Nephron (organoid): ENCODE data around the gene DROSHA.
"Not testable (repeated sequence)": the region's sequence is repeated elsewhere in the genome, so short reads cannot be mapped to it uniquely, and the experiment has no call there.

ENCODE experiments used
- H3K27ac Mint-ChIP-seq, 3 experiments: 2 replicates each; pipeline ENCODE4 v1.8.0; 2020; ENCODE audit warnings: mixed read lengths in 3 of 3, mild to moderate bottlenecking in 2 of 3, moderate library complexity in 1 of 3
- H3K27me3 Mint-ChIP-seq: 2 replicates; pipeline ENCODE4 v1.8.0; 2021; ENCODE audit warnings: low read depth, mild to moderate bottlenecking, moderate library complexity, mixed read lengths
- H3K36me3 Mint-ChIP-seq: 2 replicates; pipeline ENCODE4 v1.8.0; 2020; ENCODE audit warnings: low read depth, mixed read lengths
- H3K4me1 Mint-ChIP-seq: 2 replicates; pipeline ENCODE4 v1.8.0; 2020; ENCODE audit warnings: mixed read lengths
- H3K4me3 Mint-ChIP-seq, 3 experiments: 2 replicates each; pipeline ENCODE4 v1.8.0; 2020; ENCODE audit warnings: mild to moderate bottlenecking in 3 of 3, mixed read lengths in 3 of 3, moderate library complexity in 2 of 3
- H3K9me3 Mint-ChIP-seq: 2 replicates; pipeline ENCODE4 v1.8.0; 2020; ENCODE audit warnings: mixed read lengths
- TF ChIP-seq, protein P1 (sequence below), 3 experiments: fragments of 200-600 bp; sonication (generic); IDR thresholded peaks; one replicate each; pipeline ENCODE4 v1.5.0; 2021; ENCODE audit warnings: antibody characterized with exemption in 3 of 3; ENCODE audit not compliant: unreplicated experiment in 3 of 3

DROSHA gene

DNA sequence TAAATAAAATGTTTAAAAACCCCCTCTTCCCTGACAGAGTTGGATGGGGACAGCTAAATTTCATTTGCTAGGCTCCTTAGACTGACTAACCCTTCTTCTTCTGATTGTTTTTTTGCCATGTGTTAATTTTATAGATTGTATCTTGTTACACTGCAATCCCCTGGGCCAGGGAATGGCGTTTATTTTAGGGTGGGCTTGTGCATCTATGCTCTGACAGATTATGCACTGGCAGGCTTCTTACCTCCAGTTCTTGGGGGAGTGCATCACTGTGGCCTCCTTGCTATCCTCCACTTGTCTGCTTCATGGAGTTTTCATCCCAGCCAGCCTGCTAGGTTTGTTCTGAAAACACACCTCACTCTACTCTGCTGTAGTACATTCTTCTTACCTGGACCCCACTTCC, 159.8 kb downstream of the DROSHA start:
- H3K9me3 Mint-ChIP-seq = no peaks in the 10 kb centered on the region
- no peak overlapping the region for H3K27ac Mint-ChIP-seq
- TF ChIP-seq, protein P1, sequence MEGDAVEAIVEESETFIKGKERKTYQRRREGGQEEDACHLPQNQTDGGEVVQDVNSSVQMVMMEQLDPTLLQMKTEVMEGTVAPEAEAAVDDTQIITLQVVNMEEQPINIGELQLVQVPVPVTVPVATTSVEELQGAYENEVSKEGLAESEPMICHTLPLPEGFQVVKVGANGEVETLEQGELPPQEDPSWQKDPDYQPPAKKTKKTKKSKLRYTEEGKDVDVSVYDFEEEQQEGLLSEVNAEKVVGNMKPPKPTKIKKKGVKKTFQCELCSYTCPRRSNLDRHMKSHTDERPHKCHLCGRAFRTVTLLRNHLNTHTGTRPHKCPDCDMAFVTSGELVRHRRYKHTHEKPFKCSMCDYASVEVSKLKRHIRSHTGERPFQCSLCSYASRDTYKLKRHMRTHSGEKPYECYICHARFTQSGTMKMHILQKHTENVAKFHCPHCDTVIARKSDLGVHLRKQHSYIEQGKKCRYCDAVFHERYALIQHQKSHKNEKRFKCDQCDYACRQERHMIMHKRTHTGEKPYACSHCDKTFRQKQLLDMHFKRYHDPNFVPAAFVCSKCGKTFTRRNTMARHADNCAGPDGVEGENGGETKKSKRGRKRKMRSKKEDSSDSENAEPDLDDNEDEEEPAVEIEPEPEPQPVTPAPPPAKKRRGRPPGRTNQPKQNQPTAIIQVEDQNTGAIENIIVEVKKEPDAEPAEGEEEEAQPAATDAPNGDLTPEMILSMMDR (IDR thresholded peaks at IDR 0.05; ENCODE audit: unreplicated experiment in 3 of 3) = no peak
- no peaks in the 10 kb centered on the region for H3K27me3 Mint-ChIP-seq
- H3K36me3 Mint-ChIP-seq = no peaks in the 10 kb centered on the region
- no peaks in the 10 kb centered on the region for H3K4me1 Mint-ChIP-seq
- no peak overlapping the region for H3K4me3 Mint-ChIP-seq

DNA sequence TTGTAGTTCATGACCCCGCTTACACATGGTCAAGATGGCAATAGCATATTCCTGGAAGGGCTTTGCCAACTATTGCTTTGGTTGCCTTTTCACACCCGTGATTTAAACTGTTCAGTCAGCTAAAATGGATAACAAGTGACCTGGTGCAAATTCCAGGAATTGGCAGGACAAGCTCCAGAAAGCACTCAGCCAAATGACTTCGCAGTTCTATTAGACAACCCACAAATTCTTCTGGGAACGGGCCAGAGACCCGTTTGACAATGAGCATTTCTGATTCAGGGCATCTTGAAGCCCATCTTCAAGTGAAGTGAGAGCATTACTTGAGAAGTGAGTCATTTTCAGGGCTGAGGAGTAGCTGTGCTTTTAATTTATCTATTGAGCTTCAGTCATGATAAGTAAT, 165.0 kb downstream of the DROSHA start:
- Mint-ChIP-seq H3K9me3 (peaks cover 3% of the 10 kb centered on the region), H3K27ac (no peak overlapping the region), H3K27me3 (no peaks in the 10 kb centered on the region), H3K4me1 (no peaks in the 10 kb centered on the region), H3K4me3 (no peak overlapping the region), H3K36me3 (no peaks in the 10 kb centered on the region)
- TF ChIP-seq, protein P1 (IDR thresholded peaks at IDR 0.05; ENCODE audit: unreplicated experiment in 3 of 3) = no peak

DNA sequence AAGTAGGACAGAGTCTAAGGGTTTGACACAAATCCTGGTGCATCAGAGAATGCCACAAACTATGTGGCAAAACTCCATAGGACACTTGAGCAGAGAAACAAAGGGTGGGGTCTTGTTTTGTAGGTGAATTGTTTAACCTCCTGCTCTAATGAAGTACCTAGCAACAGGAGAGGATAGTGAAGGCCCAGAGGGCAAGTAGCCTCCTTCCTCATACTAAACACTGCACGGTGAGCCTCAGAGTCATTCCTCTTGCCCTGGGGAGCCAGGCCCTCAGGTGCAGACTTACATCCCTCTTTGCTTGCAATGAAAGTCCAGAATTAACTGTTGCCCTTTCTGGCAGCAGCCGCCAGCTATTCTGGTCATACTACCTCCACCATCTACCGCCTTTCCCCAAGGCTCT, 166.1 kb downstream of the DROSHA start:
- Mint-ChIP-seq H3K4me3 (no peak overlapping the region), H3K9me3 (peaks cover 3% of the 10 kb centered on the region), H3K27ac (no peak overlapping the region), H3K36me3 (no peaks in the 10 kb centered on the region), H3K27me3 (no peaks in the 10 kb centered on the region), H3K4me1 (no peaks in the 10 kb centered on the region)
- TF ChIP-seq, protein P1 (IDR thresholded peaks at IDR 0.05; ENCODE audit: unreplicated experiment in 3 of 3) = no peak

DNA sequence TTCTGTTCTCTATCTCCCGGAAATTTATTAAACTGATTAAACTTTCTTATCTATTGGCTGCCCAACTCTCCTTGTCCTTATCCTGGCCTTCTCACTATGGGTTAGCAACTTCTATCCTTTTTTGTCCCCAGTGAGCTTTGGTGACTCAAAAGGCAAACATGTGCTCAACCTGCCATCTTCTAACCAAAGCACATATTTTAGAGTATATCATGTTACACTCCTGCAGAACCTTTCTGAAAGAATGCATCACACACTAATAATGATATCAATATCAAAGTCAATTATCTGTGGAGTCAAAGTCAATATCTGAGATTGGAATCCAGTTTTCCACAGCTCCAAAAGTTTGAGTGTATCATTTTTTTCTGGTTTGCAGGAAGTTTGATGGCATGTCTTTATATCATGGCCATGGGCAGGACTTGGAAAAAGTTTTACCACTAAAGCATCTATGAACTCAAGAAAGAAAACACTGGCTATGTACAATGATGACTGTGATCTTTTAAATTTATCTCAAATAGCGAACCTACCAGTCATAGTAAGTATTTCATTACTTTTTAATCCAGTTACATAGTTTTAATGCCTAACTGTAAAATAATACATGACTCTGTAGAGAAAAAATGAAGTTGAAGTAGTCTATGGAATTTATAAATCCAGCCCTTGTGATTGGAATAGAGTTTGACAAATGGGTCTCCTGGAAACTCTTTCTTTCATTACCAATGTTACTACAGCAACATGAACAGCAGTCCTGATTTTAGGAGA, 166.8 kb downstream of the DROSHA start:
- H3K9me3 Mint-ChIP-seq = peaks cover 3% of the 10 kb centered on the region
- no peak overlapping the region for H3K4me3 Mint-ChIP-seq
- TF ChIP-seq, protein P1 (IDR thresholded peaks at IDR 0.05; ENCODE audit: unreplicated experiment in 3 of 3) = no peak
- H3K27ac Mint-ChIP-seq = no peak overlapping the region
- H3K4me1 Mint-ChIP-seq = no peaks in the 10 kb centered on the region
- no peaks in the 10 kb centered on the region for H3K36me3 Mint-ChIP-seq
- H3K27me3 Mint-ChIP-seq = no peaks in the 10 kb centered on the region

DNA sequence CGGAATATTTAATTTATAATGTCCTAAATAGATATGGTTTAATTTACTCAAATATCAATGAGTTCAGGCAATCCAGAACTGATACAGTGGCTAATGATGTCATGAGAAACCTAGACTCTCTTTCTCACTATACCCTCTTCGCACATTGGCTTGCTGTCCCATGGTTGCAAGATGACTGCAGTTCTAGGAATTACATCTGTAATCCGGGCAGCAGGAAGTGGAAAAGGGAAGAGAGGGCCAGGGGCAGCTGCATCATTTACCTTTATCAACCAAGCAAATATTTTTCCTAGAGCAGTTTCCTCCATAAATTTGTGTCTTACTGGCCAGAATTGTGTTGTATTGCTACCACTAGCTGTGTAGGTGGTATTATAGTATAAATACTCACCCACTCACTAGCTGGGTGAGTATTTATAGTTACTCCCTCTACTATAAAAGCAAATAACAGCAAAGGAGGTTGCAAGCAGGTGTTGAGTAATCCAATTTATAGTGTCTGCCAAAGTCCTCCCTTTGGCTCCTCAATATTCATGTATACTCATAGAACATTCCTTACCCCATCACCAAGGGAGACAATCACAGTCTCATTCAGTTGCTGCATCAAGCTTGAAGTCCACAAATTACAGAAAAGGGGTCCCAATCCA, 168.8 kb downstream of the DROSHA start:
- no peaks in the 10 kb centered on the region for H3K36me3 Mint-ChIP-seq
- H3K27me3 Mint-ChIP-seq = no peaks in the 10 kb centered on the region
- no peaks in the 10 kb centered on the region for H3K4me1 Mint-ChIP-seq
- H3K9me3 Mint-ChIP-seq = peaks cover 3% of the 10 kb centered on the region
- TF ChIP-seq, protein P1 (IDR thresholded peaks at IDR 0.05; ENCODE audit: unreplicated experiment in 3 of 3) = no peak
- H3K27ac Mint-ChIP-seq = no peak overlapping the region
- H3K4me3 Mint-ChIP-seq = no peak overlapping the region

DNA sequence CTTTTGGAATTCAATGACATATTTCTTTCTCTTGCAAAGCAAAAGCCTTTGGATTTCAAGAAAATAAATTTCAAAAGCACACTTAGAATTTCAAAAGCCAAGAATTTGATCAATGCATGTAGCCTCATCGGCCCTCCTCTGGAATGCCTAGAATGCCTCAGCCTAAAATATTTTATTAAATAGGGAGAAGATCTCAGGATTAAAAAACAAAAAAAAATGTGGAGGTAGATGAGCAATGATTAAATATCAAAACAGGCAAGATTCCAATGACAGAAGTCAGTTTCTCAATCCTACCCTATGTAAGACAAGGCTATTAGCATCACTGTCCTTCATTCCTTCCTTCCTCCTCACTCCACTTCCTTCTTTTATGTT, 169.4 kb downstream of the DROSHA start:
- Mint-ChIP-seq H3K9me3 (peaks cover 5% of the 10 kb centered on the region), H3K4me1 (no peaks in the 10 kb centered on the region), H3K36me3 (no peaks in the 10 kb centered on the region), H3K4me3 (no peak overlapping the region), H3K27me3 (no peaks in the 10 kb centered on the region), H3K27ac (no peak overlapping the region)
- TF ChIP-seq, protein P1 (IDR thresholded peaks at IDR 0.05; ENCODE audit: unreplicated experiment in 3 of 3) = no peak

DNA sequence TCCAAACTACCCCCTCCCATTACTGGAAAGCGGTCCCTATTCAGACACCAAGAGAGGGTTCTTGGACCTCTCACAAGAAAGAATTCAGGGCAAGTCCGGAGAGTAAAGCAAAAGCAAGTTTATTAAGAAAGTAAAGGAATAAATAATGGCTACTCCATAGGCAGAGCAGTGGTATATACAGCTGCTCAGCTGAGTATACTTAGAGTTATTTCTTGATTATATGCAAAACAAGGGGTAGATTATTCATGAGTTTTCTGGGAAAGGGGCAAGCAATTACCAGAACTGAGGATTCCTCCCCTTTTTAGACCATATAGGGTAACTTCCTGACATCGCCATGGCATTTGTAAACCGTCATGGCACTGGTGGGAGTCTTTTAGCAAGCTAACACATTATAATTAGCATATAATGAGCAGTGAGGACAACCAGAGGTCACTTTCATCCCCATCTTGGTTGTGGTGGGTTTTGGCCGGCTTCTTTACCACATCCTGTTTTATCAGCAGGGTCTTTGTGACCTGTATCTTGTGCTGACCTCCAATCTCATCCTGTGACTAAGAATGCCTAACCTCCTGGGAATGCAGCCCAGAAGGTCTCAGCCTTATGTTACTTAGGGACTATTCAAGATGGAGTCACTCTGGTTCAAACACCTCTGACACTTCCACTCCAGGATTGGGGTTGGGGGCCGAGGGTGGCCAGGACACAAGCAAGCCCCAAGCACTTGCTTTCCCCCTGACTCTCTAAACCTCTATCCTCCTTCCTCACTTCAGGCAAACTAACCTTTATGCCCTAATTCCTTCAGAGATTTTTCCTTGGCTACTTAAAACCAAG, 170.0 kb downstream of the DROSHA start:
- H3K4me1 Mint-ChIP-seq, H3K4me3 Mint-ChIP-seq, H3K27ac Mint-ChIP-seq, H3K9me3 Mint-ChIP-seq, H3K27me3 Mint-ChIP-seq, H3K36me3 Mint-ChIP-seq: not testable (repeated sequence)
